ENCODE results near the gene BCAN. TPM values are rescaled to one million over a fixed set of nuclear protein-coding genes. Genes with fewer than 3 reads are reported as not detected.

The BCAN gene
- total RNA-seq, 1 experiment from 2014 or later: 3.6 TPM

- no peak for TF ChIP-seq ZMAT4 (CRISPR knock-in tag; IDR thresholded peaks at IDR 0.05)
- no peak for TF ChIP-seq SMAD3 (CRISPR knock-in tag; IDR thresholded peaks at IDR 0.05; ENCODE audit: borderline replicate concordance)
- TF ChIP-seq NR3C1 (CRISPR knock-in tag; conservative IDR thresholded peaks at IDR 0.05; ENCODE audit: low read depth): no peak
- TF ChIP-seq USF1 (CRISPR knock-in tag; IDR thresholded peaks at IDR 0.05): 0 out of 2 replicates have a peak, but pooled peaks have one; percentile 26
- no peak for TF ChIP-seq CDX4 (CRISPR knock-in tag; IDR thresholded peaks at IDR 0.05; ENCODE audit: borderline replicate concordance)
- TF ChIP-seq ZNF317 (CRISPR knock-in tag; IDR thresholded peaks at IDR 0.05; ENCODE audit: borderline replicate concordance, low read depth): 0 out of 2 replicates have a peak, but pooled peaks have one; percentile 28
- TF ChIP-seq JAZF1 (CRISPR knock-in tag; IDR thresholded peaks at IDR 0.05): no peak
- TF ChIP-seq GABPB1 (CRISPR knock-in tag; IDR thresholded peaks at IDR 0.05): no peak
Measured at GRCh38 chr1:156704930-156705320, 63.0 kb downstream of the BCAN start (continued).

GRCh38 chr1:156705321-156705917 lies 63.5 kb downstream of the BCAN start, which contains the start of gene CRABP2:
TSS of gene CRABP2 (minus strand) at chr1:156705583. CDS start at chr1:156705446, 137 bp downstream.
- Mint-ChIP-seq H3K4me1 (peaks cover 58% of the 10 kb centered on the region), H3K27me3 (ENCODE audit: low read depth) (peaks cover 23% of the 10 kb centered on the region), H3K27ac (peak within 1 kb of the TSS; percentile 96), H3K9me3 (no peaks in the 10 kb centered on the region), H3K4me3 (peak within 1 kb of the TSS; percentile 84), H3K36me3 (peaks cover 10% of the 10 kb centered on the region)
- POLR2A ChIA-PET: interaction anchor here (0.6 to 5.4 kb wide), 13 partner anchors 10 to 51 kb away, joined by 3 to 195 read pairs (median 7); partner anchors contain the start of genes HDGF, ISG20L2, METTL25B and NES
- TF ChIP-seq CTCF (IDR thresholded peaks at IDR 0.05) (no peak), SP1 (CRISPR knock-in tag; conservative IDR thresholded peaks at IDR 0.05) (0 out of 2 replicates have a peak, but pooled peaks have one; percentile 46), IRF2 (CRISPR knock-in tag; IDR thresholded peaks at IDR 0.05; ENCODE audit: borderline replicate concordance, low read depth) (no peak)
- ATAC-seq (peak; percentile 3), DNase-seq (ENCODE audit: low spot score) (peak; percentile 68)
- CTCF ChIA-PET: interaction anchor here (0.7 to 25.2 kb wide), 37 partner anchors 8 to 451 kb away, joined by 3 to 1553 read pairs (median 8); partner anchors contain the start of genes BCAN, HAPLN2, HDGF and INSRR

GRCh38 chr1:156705918-156706656 lies 64.2 kb downstream of the BCAN start:
- ChIA-PET POLR2A (interaction anchor here (0.5 to 5.4 kb wide), 18 partner anchors 9 to 82 kb away, joined by 3 to 195 read pairs (median 6); partner anchors contain the start of genes HDGF, ISG20L2, METTL25B and MRPL24), CTCF (interaction anchor here (0.6 to 25.2 kb wide), 46 partner anchors 9 to 249 kb away, joined by 3 to 1553 read pairs (median 6); partner anchors contain the start of genes BCAN, HAPLN2, HDGF and INSRR)
- DNase-seq (ENCODE audit: low spot score): peak; percentile 94
- peaks cover 23% of the 10 kb centered on the region for H3K27me3 Mint-ChIP-seq (ENCODE audit: low read depth)
- H3K4me1 Mint-ChIP-seq: peaks cover 62% of the 10 kb centered on the region
- H3K27ac Mint-ChIP-seq: peak overlapping the region; percentile 96
- peaks cover 7% of the 10 kb centered on the region for H3K36me3 Mint-ChIP-seq
- H3K4me3 Mint-ChIP-seq: peak overlapping the region; percentile 84
- no peaks in the 10 kb centered on the region for H3K9me3 Mint-ChIP-seq
- ATAC-seq: peak; percentile 45
- no peak for TF ChIP-seq NFYB (CRISPR knock-in tag; conservative IDR thresholded peaks at IDR 0.05; ENCODE audit: low read depth)
- 0 out of 2 replicates have a peak, but pooled peaks have one; percentile 2 for TF ChIP-seq KAT7 (CRISPR knock-in tag; IDR thresholded peaks at IDR 0.05; ENCODE audit: borderline replicate concordance)
- peak; percentile 53; the same call in 1 of the 2 replicates for TF ChIP-seq FOXK1 (CRISPR knock-in tag; IDR thresholded peaks at IDR 0.05)
- peak; percentile 11; the same call in 1 of the 2 replicates for TF ChIP-seq MAX (CRISPR knock-in tag; IDR thresholded peaks at IDR 0.05)
- TF ChIP-seq ZNF532 (CRISPR knock-in tag; IDR thresholded peaks at IDR 0.05; ENCODE audit: borderline replicate concordance): no peak
- TF ChIP-seq ZNF121 (CRISPR knock-in tag; IDR thresholded peaks at IDR 0.05): no peak
- TF ChIP-seq ATF2 (CRISPR knock-in tag; IDR thresholded peaks at IDR 0.05; ENCODE audit: borderline replicate concordance, low read depth): no peak
- TF ChIP-seq ZNF416 (CRISPR knock-in tag; IDR thresholded peaks at IDR 0.05): 0 out of 2 replicates have a peak, but pooled peaks have one; percentile 64
- TF ChIP-seq ZNF263 (CRISPR knock-in tag; IDR thresholded peaks at IDR 0.05; ENCODE audit: low read depth): no peak
- no peak for TF ChIP-seq TP53 (CRISPR knock-in tag; IDR thresholded peaks at IDR 0.05)
